ENCODE measurements around the gene EFCAB5.
"Not testable (repeated sequence)": the region's sequence is repeated elsewhere in the genome, so short reads cannot be mapped to it uniquely, and the experiment has no call there.

The EFCAB5 gene

DNA sequence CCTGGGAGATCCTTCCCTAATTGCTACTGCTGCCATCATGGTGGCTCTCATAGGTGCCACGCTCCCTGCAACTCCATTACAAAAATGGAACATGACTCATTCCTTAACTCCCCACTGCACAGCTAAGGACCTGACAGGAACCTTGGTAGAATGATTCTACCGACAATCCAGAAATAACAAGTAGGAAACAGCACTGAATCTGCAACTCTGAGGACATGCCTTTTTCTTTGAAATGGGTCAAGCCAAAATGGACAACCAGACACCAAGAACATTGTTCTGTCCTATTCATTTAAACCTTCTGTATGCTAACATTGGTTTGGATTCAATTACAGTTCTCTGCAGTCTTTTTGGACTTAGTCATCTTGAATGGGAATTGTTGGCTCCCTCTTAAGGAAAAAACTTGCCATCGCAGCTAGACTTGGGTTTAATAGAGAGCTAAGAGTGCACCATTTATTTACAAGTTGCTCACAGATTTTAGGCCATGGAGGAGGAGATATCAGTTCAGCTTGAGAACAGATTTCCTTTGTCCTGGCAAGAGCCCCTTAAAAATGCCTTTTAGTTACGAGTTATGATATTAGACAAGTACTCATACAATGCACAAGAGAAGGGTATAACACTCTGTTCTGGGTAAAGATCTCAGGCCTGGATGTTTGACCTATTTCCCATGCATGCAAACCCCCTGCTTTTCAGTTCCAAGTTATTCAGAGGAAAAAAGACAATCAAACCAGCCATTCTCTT, 154.2 kb downstream of the EFCAB5 start:
- DNase-seq (ENCODE audit: low spot score), result peak; percentile 73

DNA sequence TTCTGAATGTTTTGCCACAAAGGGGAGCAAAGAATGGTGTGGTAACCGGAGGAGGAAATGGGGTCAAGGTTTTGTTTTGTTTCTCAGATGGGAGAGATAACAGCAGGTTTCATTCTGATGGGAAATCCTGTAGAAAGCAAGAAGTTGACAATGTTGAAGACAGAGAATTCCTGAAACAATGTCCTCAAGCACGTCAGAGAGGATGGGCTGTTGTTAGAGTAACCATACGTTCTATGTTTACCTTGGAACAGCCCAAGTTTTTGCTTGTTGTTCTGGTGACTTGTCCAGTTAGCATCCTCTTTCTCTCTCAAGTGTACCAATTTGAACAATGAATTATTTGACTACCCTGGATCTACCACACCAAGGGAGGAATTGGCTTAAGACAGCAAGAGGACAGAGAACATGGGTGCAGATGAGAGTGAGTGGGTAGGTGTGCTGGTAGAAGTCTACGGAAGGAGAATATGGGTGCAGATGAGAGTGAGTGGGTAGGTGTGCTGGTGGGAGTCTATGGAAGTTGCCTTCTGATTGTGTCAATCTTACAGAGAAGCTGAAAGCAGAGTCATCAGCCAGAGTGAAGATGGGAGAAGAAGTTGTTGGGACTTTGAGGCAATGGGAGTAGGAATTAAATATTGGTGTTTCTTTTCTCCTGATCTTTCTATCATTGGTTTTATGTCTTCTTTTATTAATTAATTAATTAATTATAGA, 160.4 kb downstream of the EFCAB5 start:
- no peak for DNase-seq (ENCODE audit: low spot score)

GRCh38 chr17:30103921-30104320, 162.5 kb downstream of the EFCAB5 start:
- DNase-seq (ENCODE audit: low spot score), result no peak

DNA sequence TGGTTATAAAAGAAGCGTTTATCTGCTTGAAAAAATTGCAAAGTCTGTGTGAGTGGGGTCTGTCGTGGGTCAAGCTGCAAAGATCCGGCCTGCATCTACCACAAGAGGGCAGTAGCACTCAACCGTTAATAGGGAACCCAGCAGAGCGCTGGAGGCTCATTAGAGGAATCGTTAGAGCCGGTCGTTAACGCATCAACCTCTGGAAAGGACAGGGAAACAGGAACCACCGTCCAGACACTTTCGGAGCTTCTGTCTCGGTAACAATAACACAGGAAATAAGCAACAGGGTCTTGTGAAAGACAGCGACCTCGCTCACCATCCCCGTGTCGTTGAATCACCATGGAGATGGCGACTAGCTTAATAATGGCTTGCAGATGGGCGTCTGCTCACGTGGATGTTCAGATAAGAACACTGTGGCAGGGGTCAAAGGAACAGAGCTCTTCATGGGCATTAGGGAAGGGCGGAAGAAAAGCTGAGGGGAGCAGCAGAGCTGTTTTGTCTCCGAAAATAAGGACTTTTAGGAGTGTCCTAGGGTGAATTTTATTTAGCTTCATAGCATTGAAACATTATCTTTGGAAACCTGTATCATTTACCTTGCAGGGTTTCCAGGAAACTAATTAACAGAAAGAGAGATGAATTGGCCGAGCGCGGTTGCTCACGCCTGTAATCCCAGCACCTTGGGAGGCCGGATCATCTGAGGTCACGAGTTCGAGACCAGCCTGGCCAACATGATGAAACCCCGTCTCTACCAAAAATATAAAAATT, 163.3 kb downstream of the EFCAB5 start:
- DNase-seq (ENCODE audit: low spot score), result peak; percentile 86

DNA sequence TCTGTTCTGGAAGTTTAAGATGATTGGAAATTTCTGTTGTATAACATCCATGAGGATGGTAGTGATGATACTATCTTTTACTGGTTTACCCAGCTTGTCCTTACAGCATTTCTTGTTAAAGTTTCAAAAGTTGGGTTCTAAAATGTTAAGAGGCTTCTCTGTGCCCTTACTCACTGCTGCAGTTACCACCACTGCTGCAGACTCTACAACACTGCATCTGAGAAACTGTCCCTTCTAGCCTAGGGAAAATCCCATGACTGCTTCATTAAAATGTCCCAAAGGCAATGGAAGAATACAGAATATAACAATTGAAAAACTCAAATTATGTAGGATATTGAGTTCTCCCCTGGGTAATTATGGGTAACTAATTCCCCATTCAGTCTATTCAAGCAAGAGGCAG, 171.4 kb downstream of the EFCAB5 start:
- DNase-seq (ENCODE audit: low spot score), result no peak

- no peak for DNase-seq (ENCODE audit: low spot score)
These were observed 171.8 kb downstream of the EFCAB5 start for GRCh38 chr17:30113213-30113612.

DNA sequence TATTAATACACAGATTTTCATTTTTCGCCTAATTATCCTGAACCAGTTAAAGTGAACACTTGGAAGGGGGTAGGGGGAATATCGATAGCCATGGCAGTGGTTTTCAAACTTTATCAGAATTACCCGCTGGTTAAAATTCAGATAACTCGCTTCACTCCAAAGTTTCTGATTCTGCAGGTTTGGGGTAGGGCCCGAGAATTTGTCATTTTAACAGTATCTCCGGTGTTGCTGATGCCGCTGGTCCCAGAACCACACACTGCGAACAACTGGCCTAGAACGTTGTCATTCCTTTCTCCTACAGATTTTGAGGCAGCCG, 174.9 kb downstream of the EFCAB5 start:
- no peak for DNase-seq (ENCODE audit: low spot score)

DNA sequence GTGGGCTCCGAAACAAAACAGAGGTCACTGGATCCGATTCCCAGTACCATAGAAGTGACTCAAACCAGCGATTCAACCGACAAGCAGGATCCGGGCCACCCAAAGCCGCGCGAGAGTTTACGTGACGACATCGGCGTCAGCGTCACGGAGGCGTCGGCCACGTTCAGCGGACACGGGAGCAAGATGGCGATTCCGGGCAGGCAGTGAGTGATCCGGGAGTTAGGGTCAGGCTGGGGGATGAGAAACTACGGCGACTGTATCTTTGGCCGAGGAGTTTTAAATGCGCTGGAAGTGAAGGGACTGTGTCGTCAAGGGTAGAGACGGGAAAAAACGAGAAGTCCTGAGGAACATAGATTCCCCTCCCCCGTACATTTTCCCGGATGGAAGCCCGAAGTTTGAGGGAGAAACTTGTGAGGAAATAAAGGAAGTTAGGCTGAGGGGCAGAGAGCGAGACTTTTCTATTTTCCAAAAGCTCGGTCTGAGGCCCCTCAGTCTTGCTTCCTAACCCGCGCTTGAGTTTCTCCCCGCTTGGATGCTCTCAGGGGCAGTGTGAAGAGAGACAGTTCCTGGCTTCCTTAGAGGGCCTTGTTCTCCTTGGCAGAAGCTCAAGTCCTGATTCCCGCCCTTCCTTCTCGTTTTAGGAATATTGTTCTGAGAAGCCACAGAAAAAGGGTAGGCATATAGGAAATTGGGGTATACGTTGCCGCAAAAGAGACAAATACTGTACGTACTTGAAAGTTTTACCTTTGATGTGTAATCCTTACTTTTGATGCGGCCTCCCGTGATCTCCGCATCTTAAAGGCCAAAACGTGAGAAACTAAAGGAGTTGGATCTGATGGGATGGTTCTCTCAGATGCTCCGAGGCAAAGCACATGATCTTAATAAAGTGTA, 175.5 kb downstream of the EFCAB5 start, which contains the start of gene NSRP1:
TSS of gene NSRP1 (plus strand) at position 156 of the 891 bp plus-strand sequence. CDS start at position 184, 28 bp downstream.
- DNase-seq (ENCODE audit: low spot score), result peak; percentile 96

DNA sequence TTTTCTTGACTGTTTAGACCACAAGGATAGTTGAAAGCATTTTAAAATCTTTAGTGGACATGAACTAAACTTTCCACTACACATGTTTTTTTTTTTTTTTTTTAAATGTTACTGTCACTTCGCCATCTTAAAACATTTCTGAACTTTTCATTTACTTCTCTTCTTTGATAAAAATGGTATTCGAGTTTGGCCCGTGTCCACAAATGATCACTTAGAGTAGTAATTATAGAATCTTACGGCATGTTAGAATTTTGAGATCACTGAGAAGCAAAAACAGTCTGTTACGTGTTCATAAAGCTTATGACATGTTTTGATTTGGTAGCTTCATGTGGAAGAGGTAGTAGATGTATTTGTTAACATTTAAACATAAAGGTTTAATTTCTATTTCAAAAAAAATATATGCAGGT, 176.2 kb downstream of the EFCAB5 start:
- DNase-seq (ENCODE audit: low spot score), result no peak

- not testable (repeated sequence) for DNase-seq (ENCODE audit: low spot score)
These were observed 177.2 kb downstream of the EFCAB5 start for GRCh38 chr17:30118635-30119034.

DNA sequence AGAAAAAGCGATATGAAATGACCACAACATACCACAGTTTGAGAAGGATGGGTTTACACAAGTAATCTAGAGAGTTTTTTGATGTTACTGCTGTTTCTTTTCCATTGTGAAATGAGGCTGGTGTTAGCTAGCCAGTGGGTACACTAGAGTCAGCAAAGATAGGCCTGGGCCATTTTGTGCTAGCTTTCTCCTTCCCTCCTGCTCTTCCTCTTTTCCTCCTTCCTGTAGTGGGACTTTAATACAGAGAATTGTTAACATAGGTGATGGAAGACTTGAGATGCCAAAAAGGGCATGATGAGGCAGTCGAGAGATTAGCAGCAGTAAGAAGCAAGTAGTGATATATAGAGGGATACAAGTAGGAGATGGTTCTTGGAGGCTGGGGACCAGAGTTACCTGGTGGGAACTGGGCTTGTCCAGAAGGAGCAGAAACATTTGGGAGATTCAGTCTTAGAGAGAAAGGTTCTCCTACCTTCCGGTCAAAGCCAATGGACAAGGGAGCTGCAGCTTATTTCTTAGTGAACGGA, 182.9 kb downstream of the EFCAB5 start:
- DNase-seq (ENCODE audit: low spot score), result no peak

DNA sequence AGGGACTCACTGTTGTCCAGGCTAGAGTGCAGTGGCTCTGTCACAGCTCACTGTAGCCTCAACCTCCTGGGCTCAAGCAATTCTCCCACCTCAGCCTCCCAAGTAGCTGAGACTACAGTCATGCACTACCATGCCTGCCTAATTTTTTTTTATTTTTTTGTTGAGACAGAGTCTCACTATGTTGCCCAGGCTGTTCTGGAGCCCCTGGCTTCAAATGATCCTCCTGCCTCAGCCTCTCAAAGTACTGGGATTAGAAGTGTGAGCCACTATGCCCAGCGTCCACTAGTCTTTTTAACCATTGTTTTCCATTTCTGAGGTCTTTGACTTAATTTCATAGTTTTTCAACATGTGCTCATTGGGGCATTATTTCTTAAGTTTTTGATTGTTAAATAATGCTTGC, 188.7 kb downstream of the EFCAB5 start:
- DNase-seq (ENCODE audit: low spot score), result no peak

DNA sequence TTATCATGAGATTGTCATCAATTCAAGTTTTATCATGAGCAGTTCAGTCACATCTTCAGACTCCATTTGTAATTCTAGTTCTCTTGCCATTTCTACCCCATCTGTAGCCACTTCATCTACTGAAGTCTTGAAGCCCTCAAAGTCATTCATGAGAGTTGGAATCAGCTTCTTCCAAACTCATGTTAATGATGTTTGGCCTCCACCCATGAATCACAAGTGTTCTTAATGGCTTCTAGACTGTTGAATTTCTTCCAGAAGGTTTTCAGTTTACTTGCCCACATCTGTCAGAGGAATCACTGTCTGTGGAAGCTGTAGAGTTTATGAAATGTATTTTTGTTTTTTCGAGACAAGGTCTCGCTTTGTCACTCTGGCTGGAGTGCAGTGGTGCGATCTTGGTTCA, 191.2 kb downstream of the EFCAB5 start:
- no peak for DNase-seq (ENCODE audit: low spot score)

DNA sequence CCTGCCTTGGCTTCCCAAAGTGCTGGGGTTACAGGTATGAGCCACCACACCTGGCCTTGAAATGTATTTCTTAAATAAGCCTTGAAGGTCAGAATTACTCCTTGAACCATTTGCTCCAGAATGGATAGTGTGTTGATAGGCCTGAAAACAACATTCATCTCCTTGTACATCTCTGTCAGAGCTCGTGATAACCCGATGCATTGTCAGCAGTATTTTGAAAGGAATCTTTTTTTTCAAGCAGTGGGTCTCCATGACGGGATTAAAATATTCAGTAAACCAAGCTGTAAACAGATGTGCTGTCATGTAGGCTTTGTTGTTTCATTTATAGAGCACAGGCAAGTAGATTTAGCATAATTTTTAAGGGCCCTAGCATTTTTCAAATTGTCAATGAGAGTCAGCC, 191.8 kb downstream of the EFCAB5 start:
- DNase-seq (ENCODE audit: low spot score), result no peak

- no peak for DNase-seq (ENCODE audit: low spot score)
These were observed 193.1 kb downstream of the EFCAB5 start for GRCh38 chr17:30134551-30134950.

DNA sequence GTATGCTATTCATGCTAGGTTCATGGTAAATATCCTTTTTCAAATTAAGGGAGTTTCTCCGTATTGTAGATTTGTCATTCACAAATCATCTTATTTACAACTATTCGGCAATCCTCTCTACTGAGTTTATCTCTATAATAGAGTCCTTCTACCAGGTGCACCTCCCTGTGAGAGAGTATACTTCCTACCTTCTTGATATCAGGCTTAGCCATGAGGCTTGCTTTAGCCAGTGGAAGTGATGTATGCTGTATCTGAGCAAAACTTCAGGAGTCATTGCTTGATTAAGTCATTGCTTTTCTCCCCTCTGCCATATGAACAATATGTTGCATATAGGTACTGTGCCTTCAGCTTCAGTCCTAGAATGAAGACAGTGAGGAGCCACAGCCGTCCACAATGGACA, 195.7 kb downstream of the EFCAB5 start:
- DNase-seq (ENCODE audit: low spot score), result no peak

DNA sequence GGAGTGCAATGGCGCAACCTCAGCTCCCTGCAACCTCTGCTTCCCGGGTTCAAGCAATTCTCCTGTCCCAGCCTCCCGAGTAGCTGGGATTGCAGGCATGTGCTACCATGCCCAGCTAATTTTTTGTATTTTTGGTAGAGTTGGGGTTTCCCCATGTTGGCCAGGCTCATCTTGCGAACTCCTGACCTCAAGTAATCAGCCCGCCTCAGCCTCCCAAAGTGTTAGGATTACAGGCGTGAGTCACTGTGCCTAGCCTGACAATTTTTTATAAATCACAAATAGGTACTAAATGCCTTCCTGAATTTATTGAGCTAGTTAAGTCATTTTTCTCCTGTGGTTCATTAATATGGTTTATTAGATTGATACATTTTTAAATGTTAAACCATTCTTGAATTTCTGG, 206.4 kb downstream of the EFCAB5 start:
- DNase-seq (ENCODE audit: low spot score), result not testable (repeated sequence)

GRCh38 chr17:30148376-30148775, 206.9 kb downstream of the EFCAB5 start:
- no peak for DNase-seq (ENCODE audit: low spot score)

DNA sequence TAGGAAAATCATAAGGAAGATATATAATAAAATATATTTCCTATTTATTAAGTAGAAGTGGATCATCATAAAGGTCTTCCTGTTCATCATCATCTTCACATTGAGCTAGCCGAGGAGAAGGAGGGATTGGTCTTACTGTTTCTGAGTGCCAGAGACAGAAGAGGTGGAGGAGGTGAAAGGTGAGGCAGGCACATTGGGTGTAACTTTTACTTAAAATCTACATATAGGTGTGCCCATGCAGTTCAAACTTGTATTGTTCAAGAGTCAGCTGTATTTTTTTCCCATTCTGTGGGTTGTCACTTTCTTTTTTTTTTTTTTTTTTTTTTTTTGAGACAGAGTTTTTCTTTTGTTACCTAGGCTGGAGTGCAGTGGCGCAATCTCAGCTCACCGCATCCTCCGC, 210.0 kb downstream of the EFCAB5 start:
- no peak for DNase-seq (ENCODE audit: low spot score)

GRCh38 chr17:30153463-30153862, 212.0 kb downstream of the EFCAB5 start:
- no peak for DNase-seq (ENCODE audit: low spot score)

GRCh38 chr17:30155389-30155788, 214.0 kb downstream of the EFCAB5 start:
- DNase-seq (ENCODE audit: low spot score), result no peak
